HepG2 (cell line): ENCODE results near the gene DUS1L. TPM values are rescaled to one million over a fixed set of nuclear protein-coding genes. Genes with fewer than 3 reads are reported as not detected.

Experiments used
- FOXK1 ChIP-seq: sonication (generic); formaldehyde crosslinking; IDR thresholded peaks from 2 replicates; pipeline ENCODE4 v1.4.0; 2020; ENCODE audit warnings: low read depth, missing genetic modification reagents, borderline replicate concordance
- PATZ1 ChIP-seq: sonication (generic); formaldehyde crosslinking; IDR thresholded peaks from 2 replicates; pipeline ENCODE4 v1.4.0; 2020; ENCODE audit warnings: missing genetic modification reagents
- PHB2 ChIP-seq: fragments of 450-650 bp; IDR thresholded peaks from 2 replicates; pipeline ENCODE4 v1.6.1; 2018; ENCODE audit not compliant: partially characterized antibody
- RORA ChIP-seq: sonication (generic); formaldehyde crosslinking; IDR thresholded peaks from 2 replicates; pipeline ENCODE4 v1.5.0; 2020; ENCODE audit warnings: mild to moderate bottlenecking, missing genetic modification reagents, moderate library complexity
- STAT5B ChIP-seq: sonication (generic); formaldehyde crosslinking; IDR thresholded peaks from 2 replicates; pipeline ENCODE4 v1.4.0; 2020; ENCODE audit warnings: missing genetic modification reagents
- TFE3 ChIP-seq: IDR thresholded peaks from 2 replicates; pipeline ENCODE4 v1.6.1; 2016
- THAP8 ChIP-seq: sonication (generic); formaldehyde crosslinking; IDR thresholded peaks from 2 replicates; pipeline ENCODE4 v1.5.1; 2020; ENCODE audit warnings: missing genetic modification reagents, mild to moderate bottlenecking, borderline replicate concordance
- ZBTB20 ChIP-seq: sonication (generic); formaldehyde crosslinking; IDR thresholded peaks from 2 replicates; pipeline ENCODE4 v1.8.1; 2023; ENCODE audit warnings: missing genetic modification reagents, low read depth, mild to moderate bottlenecking, borderline replicate concordance
- ZBTB25 ChIP-seq: IDR thresholded peaks from 2 replicates; pipeline ENCODE4 v1.6.1; 2018; ENCODE audit warnings: missing genetic modification reagents
- ZBTB34 ChIP-seq: sonication (generic); formaldehyde crosslinking; IDR thresholded peaks from 2 replicates; pipeline ENCODE4 v1.8.0; 2022; ENCODE audit warnings: mild to moderate bottlenecking, missing genetic modification reagents
- ZBTB37 ChIP-seq: sonication (generic); formaldehyde crosslinking; IDR thresholded peaks from 2 replicates; pipeline ENCODE4 v1.4.0; 2020; ENCODE audit warnings: mild to moderate bottlenecking, missing genetic modification reagents
- ZFY ChIP-seq: sonication (generic); formaldehyde crosslinking; IDR thresholded peaks from 2 replicates; pipeline ENCODE4 v1.4.0; 2020; ENCODE audit warnings: missing genetic modification reagents
- ZNF280B ChIP-seq: sonication (generic); formaldehyde crosslinking; IDR thresholded peaks from 2 replicates; pipeline ENCODE4 v1.5.0; 2020; ENCODE audit warnings: missing genetic modification reagents, mild to moderate bottlenecking, borderline replicate concordance
- ZNF441 ChIP-seq: sonication (generic); formaldehyde crosslinking; IDR thresholded peaks from 2 replicates; pipeline ENCODE4 v1.7.0; 2021; ENCODE audit warnings: missing genetic modification reagents, borderline replicate concordance
- ZNF550 ChIP-seq: sonication (generic); formaldehyde crosslinking; IDR thresholded peaks from 2 replicates; pipeline ENCODE4 v1.4.0; 2020; ENCODE audit warnings: mild to moderate bottlenecking, missing genetic modification reagents, borderline replicate concordance
- ZNF557 ChIP-seq: sonication (generic); formaldehyde crosslinking; IDR thresholded peaks from 2 replicates; pipeline ENCODE4 v1.4.0; 2020; ENCODE audit warnings: missing genetic modification reagents
- ZSCAN21 ChIP-seq: sonication (generic); formaldehyde crosslinking; IDR thresholded peaks from 2 replicates; pipeline ENCODE4 v1.8.0; 2022; ENCODE audit warnings: mild to moderate bottlenecking, missing genetic modification reagents, moderate library complexity, borderline replicate concordance
- polyA plus RNA-seq, 8 experiments: library from polyadenylated mRNA; depleted of rRNA in 3 of 8; stranded (reverse) in 7 of 8; unstranded in 1 of 8; fragments of >200 nt; fragmentation: Illumina TruSeq in 4 of 8; extraction: Trizol in 4 of 8; gene quantifications; 2 replicates each; pipeline versions ENCODE4 v1.2.1 to v1.2.3, GENCODE V29; 2011 to 2016; ENCODE audit warnings: low read depth in 4 of 8, missing spikeins in 1 of 8, mixed read lengths in 1 of 8; ENCODE audit not compliant: insufficient read depth in 1 of 8
- total RNA-seq, 5 experiments: library from RNA; depleted of rRNA; stranded (reverse); fragments of >200 nt; fragmentation: Illumina TruSeq; extraction: Trizol; gene quantifications; 2 replicates each; pipeline ENCODE4 v1.2.3, GENCODE V29; 2016; ENCODE audit warnings: low read depth in 1 of 5

The DUS1L gene
- total and polyA plus RNA-seq, 2 of the 13 experiments (the other 11 are each of a cell fraction or from before 2014, with no cell fraction given) = 81.0 to 109 TPM

GRCh38 chr17:82103553-82104451 lies 38.2 kb upstream of the DUS1L start (continued):
- 0 out of 2 replicates have a peak, but pooled peaks have one; percentile 50 for TF ChIP-seq THAP8 (CRISPR knock-in tag)
- TF ChIP-seq ZNF557 (CRISPR knock-in tag) = no peak
- TF ChIP-seq ZBTB20 = no peak; the same call in 1 of the 2 replicates
- TF ChIP-seq PATZ1 (CRISPR knock-in tag) = peak; percentile 81
- TF ChIP-seq ZSCAN21 (CRISPR knock-in tag) = peak; percentile 83; the same call in 1 of the 2 replicates
- peak; percentile 94 for TF ChIP-seq ZFY (CRISPR knock-in tag)
- peak; percentile 72 for TF ChIP-seq ZBTB25
- TF ChIP-seq ZBTB37 = no peak; the same call in 1 of the 2 replicates
- peak; percentile 61; the same call in 1 of the 2 replicates for TF ChIP-seq ZNF441 (CRISPR knock-in tag)
- no peak for TF ChIP-seq STAT5B (CRISPR knock-in tag)
- TF ChIP-seq ZBTB34 = peak; percentile 98
- TF ChIP-seq ZNF280B (CRISPR knock-in tag) = peak; percentile 95; the same call in 1 of the 2 replicates
- TF ChIP-seq RORA (CRISPR knock-in tag) = no peak
- TF ChIP-seq ZNF550 (CRISPR knock-in tag) = no peak
- peak; percentile 57 for TF ChIP-seq TFE3 (CRISPR knock-in tag)
- 0 out of 2 replicates have a peak, but pooled peaks have one; percentile 66 for TF ChIP-seq FOXK1 (CRISPR knock-in tag)
- no peak for TF ChIP-seq PHB2
